ENCODE measurements around the gene NMNAT3.

Gene NMNAT3

DNA sequence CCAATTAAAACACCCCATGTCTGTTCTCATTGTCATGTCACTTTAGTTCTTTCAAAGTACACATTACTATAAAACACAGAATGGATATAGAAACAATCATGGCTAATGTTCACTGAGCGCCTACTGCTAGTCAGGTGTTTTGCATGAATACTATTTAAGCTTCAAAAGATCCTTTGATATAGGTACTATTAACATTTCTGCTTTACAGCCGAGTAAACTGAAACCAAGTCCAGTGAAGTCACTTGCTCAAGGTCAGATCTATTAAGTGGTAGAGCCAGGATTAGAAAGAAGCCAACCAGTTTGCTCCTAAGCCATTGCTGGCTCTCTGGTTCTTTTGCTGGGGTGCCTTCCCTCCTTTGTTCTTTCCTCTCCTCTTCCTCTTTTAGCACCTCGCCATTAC lies 32.4 kb upstream of the NMNAT3 start:
- in situ Hi-C loops (cut with HindIII; ENCODE audit: low sequenced_read_pairs), result no loop called here
- no peak for TF ChIP-seq CTCF (IDR thresholded peaks at IDR 0.05; ENCODE audit: low read depth, low read length, missing control alignments)
- no peak overlapping the region for H3K4me3 ChIP-seq (ENCODE audit: low read depth, low read length)
- no peak for DNase-seq (ENCODE audit: low read depth)

DNA sequence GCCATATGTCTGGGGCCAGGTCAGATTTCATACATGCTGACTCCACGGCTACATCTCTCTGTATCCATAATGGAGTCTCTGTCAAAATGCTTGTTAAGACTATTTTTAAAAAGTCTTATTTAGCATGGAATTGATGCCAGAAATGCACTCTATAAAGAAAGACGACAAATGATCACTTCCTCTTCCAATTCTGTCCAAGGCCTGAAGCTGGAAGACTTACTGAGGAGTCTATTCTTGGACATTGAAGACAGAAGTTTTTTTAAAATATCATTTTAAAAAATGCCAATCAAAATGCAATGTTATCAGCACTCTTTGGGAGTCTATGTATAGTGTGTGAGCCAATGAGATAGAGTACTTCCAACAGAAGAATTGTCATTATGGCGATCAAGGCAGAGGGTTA lies 27.9 kb upstream of the NMNAT3 start:
- DNase-seq (ENCODE audit: low read depth), result no peak
- in situ Hi-C loops (cut with HindIII; ENCODE audit: low sequenced_read_pairs), result no loop called here
- H3K4me3 ChIP-seq (ENCODE audit: low read depth, low read length), result no peak overlapping the region
- no peak for TF ChIP-seq CTCF (IDR thresholded peaks at IDR 0.05; ENCODE audit: low read depth, low read length, missing control alignments)

- DNase-seq (ENCODE audit: low read depth), result no peak
- no peak for TF ChIP-seq CTCF (IDR thresholded peaks at IDR 0.05; ENCODE audit: low read depth, low read length, missing control alignments)
- H3K4me3 ChIP-seq (ENCODE audit: low read depth, low read length), result no peak overlapping the region
- in situ Hi-C loops (cut with HindIII; ENCODE audit: low sequenced_read_pairs), result no loop called here
These were observed 18.5 kb upstream of the NMNAT3 start for GRCh38 chr3:139696314-139696604.

DNA sequence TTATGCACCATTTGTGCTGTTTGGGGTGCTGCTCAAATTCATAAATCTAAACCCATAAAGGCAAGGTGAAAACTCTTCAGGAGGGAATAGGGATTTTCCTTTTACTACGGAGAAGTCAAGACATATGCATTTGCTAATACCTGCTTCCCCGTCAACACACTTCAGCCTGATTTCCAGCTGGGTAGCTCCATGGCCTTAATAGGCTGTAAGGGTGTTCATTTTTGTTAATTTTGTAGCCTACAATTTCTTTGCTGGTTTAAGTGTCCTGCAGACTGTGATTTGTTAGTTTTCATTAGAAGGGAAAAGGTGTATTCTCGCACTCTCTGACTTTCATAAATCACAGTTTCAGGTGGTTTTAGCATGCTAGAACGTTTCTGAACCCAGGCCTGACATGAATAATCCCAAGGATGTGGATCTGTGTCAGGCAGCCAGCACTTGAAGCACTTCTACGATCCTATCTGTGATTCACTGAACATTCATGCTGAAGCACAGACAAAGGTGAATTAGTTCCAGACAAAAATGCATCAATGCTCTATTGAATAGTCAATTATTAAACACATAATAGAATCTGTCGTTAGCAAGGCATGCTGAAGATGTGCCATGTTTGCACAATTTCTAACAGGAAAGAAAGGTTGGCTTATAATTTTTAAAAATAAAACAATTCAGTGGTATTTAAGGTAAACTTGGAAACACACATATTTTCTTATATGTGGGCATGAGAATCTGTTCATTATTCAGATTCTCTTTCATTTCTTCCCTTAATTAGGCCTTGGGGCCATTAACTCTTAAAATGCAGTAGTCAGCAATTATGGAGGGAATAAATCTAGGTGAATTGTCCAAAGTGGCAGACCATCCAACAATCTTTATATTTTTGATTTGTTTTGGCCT lies 17.9 kb upstream of the NMNAT3 start:
- no peak for DNase-seq (ENCODE audit: low read depth)
- no peak for TF ChIP-seq CTCF (IDR thresholded peaks at IDR 0.05; ENCODE audit: low read depth, low read length, missing control alignments)
- no peak overlapping the region for H3K4me3 ChIP-seq (ENCODE audit: low read depth, low read length)
- in situ Hi-C loops (cut with HindIII; ENCODE audit: low sequenced_read_pairs), result no loop called here

GRCh38 chr3:139695007-139695406 lies 17.2 kb upstream of the NMNAT3 start:
- H3K4me3 ChIP-seq (ENCODE audit: low read depth, low read length), result no peak overlapping the region
- no peak for TF ChIP-seq CTCF (IDR thresholded peaks at IDR 0.05; ENCODE audit: low read depth, low read length, missing control alignments)
- no peak for DNase-seq (ENCODE audit: low read depth)
- in situ Hi-C loops (cut with HindIII; ENCODE audit: low sequenced_read_pairs), result no loop called here

DNA sequence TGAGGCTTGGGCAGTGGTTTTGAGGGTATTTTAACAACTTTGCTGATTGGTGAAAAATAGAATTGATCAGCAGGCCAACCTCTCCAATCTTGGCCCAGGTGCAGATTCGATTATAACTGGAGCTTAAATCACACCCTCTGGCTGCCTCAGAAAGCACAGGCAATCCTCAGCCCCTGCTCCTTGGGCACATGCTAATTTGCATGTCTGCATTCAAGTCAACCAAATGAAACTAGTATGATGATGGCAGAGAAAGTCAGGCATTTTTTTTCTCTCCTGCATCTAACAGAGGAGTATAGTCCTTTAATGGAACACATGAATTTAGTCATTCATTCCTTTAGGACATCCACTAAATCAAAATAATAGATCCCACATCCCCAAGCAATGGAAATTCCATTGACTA lies 16.8 kb upstream of the NMNAT3 start:
- TF ChIP-seq CTCF (IDR thresholded peaks at IDR 0.05; ENCODE audit: low read depth, low read length, missing control alignments), result no peak
- in situ Hi-C loops (cut with HindIII; ENCODE audit: low sequenced_read_pairs), result no loop called here
- no peak for DNase-seq (ENCODE audit: low read depth)
- H3K4me3 ChIP-seq (ENCODE audit: low read depth, low read length), result no peak overlapping the region
